HUES6 (cell line): ENCODE data around the gene MEF2A.

Experiments used
- H3K27ac ChIP-seq: 2 replicates; pipeline ENCODE4 v1.7.0; 2013; ENCODE audit warnings: low read depth, mild to moderate bottlenecking, low read length, inconsistent platforms
- H3K27me3 ChIP-seq: 2 replicates; pipeline ENCODE4 v1.6.1; 2013; ENCODE audit warnings: low read length; ENCODE audit not compliant: control insufficient read depth, insufficient read depth
- H3K36me3 ChIP-seq: 2 replicates; pipeline ENCODE4 v1.6.1; 2013; ENCODE audit warnings: low read length; ENCODE audit not compliant: control insufficient read depth, insufficient read depth
- H3K4me1 ChIP-seq: 2 replicates; pipeline ENCODE4 v1.6.1; 2013; ENCODE audit warnings: low read length; ENCODE audit not compliant: control insufficient read depth, insufficient read depth
- H3K4me3 ChIP-seq: 2 replicates; pipeline ENCODE4 v1.5.1; 2013; ENCODE audit warnings: low read depth, low read length
- H3K9ac ChIP-seq: one replicate; pipeline ENCODE4 v1.6.1; 2013; ENCODE audit warnings: mild to moderate bottlenecking, low read length
- H3K9me3 ChIP-seq: 2 replicates; pipeline ENCODE4 v1.6.1; 2013; ENCODE audit warnings: low read depth, low read length; ENCODE audit not compliant: control insufficient read depth, insufficient read depth

MEF2A gene

DNA sequence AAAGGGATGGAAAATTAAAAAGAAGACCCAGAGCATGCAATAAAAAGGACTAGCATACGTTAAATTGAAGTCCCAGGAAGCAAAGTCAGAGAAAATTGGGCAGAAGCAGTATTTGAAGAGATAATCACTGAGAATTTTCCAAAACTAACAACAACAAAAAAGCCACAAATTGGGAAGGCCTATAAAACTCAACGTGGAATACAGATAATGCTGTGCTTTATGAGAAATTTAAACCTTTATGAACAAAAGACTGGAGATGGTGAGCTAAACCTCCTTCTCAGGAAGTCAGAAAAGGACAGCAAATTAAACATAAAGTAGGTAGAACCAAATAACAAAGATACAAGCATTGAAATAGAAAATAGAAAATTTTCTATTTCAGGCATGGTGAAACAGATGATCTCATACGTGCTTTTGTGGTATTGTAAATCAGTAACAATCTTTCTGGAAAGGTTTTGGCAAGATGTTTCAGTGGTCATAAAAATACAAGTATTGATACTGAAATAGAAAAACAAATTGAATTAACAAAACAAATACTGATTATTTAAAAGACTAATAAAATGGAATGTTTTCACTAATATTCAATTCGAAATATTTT, 111.9 kb downstream of the MEF2A start:
- Histone ChIP-seq H3K27me3 (no peaks in the 10 kb centered on the region), H3K9ac (no peak overlapping the region), H3K9me3 (no peaks in the 10 kb centered on the region), H3K36me3 (peaks cover 27% of the 10 kb centered on the region), H3K4me3 (no peak overlapping the region), H3K4me1 (no peaks in the 10 kb centered on the region), H3K27ac (no peak overlapping the region)

DNA sequence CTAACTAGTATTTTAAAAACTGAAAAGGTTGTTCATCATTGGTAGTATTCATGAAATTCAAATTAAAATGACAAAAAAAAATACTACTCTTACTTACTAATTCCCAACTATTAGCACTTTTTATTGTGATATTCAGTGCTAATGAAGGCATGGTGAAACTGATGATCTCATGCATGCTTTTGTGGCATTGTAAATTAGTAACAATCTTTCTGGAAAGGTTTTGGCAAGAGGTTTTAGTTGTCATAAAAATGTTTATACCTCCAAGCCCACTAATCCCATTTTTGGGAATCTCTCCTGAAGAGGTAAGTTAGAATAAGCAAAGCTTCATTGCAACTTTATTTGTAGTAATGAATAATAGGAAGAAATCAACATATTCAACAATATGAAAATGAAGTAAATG, 114.5 kb downstream of the MEF2A start:
- Histone ChIP-seq H3K9ac (no peak overlapping the region), H3K36me3 (peaks cover 15% of the 10 kb centered on the region), H3K4me1 (no peaks in the 10 kb centered on the region), H3K9me3 (no peaks in the 10 kb centered on the region), H3K27me3 (no peaks in the 10 kb centered on the region), H3K27ac (no peak overlapping the region), H3K4me3 (no peak overlapping the region)

DNA sequence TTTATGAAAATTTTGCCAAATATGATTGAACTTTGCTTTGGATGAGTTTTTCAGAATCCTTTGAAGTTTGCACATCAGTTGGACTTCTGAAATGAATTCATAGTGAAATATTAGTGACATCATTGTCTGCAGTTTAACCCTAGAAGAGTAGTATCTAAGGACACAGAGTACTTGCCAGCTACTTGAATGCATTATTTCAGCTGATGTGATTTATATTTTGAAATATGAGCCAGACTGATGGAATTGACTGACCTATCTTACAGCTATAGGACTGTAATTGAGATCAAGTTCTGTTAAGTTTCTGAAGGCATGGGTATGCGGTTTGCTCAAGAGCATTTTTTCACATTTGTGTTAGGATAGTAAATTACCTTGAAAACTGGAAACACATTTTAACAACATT, 116.2 kb downstream of the MEF2A start:
- no peak overlapping the region for H3K27ac ChIP-seq
- no peak overlapping the region for H3K9ac ChIP-seq
- peaks cover 9% of the 10 kb centered on the region; the same call in 1 of the 2 replicates for H3K9me3 ChIP-seq
- H3K27me3 ChIP-seq: no peaks in the 10 kb centered on the region
- peaks cover 9% of the 10 kb centered on the region for H3K36me3 ChIP-seq
- no peaks in the 10 kb centered on the region for H3K4me1 ChIP-seq
- H3K4me3 ChIP-seq: no peak overlapping the region

DNA sequence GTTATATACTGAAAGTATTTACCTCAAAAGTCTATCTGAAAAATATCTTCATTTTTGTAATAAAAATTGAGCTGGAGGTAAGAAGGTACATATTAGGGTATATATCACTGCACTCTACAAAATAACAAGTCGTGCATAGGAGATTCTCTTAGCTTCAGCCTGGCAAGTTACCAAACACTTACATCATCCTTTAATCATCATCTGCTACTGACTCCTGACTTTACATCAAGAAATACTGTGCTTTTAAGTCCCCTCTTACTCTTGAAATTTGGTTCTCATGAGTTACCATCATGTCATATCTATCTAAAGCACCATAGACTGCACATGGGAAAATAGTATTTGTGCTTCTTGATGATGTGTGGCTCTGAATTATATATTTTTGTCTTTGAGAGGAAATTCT, 116.7 kb downstream of the MEF2A start:
- no peak overlapping the region for H3K27ac ChIP-seq
- no peak overlapping the region for H3K9ac ChIP-seq
- peaks cover 9% of the 10 kb centered on the region for H3K36me3 ChIP-seq

DNA sequence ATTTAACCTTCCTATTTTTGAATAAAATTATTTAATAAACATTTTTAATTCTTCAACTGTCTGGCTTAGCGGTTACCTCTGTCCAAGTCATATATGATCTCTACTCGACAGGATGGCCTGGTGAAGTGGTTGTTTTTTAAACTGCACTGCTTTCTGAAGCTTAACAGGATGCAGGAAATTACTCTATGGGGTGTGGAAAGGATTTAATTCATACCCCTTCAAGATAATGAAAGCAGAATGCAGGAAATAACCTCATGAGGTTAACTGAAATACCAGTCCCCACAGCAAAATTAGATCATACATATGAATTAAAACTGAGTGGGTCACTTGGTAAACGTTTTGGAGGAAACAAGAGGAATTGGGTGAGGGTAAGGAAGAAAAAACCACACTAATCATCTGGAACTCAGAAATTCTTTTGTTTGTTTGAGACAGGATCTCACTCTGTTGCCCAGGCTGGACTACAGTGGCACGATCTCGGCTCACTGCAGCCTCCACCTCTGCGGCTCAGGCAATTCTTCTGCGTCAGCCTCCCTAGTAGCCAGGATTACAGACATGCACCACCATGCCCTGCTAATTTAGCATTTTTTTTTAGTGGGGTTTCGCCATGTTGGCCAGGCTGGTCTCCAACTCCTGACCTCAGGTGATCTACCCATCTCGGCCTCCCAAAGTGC, 117.4 kb downstream of the MEF2A start:
- Histone ChIP-seq H3K27ac (no peak overlapping the region), H3K9ac (no peak overlapping the region)

More for the DNA sequence above, 116.7 kb downstream of the MEF2A start:
- H3K4me3 ChIP-seq: no peak overlapping the region
- no peaks in the 10 kb centered on the region for H3K27me3 ChIP-seq
- no peaks in the 10 kb centered on the region for H3K4me1 ChIP-seq
- H3K9me3 ChIP-seq: peaks cover 9% of the 10 kb centered on the region; the same call in 1 of the 2 replicates

DNA sequence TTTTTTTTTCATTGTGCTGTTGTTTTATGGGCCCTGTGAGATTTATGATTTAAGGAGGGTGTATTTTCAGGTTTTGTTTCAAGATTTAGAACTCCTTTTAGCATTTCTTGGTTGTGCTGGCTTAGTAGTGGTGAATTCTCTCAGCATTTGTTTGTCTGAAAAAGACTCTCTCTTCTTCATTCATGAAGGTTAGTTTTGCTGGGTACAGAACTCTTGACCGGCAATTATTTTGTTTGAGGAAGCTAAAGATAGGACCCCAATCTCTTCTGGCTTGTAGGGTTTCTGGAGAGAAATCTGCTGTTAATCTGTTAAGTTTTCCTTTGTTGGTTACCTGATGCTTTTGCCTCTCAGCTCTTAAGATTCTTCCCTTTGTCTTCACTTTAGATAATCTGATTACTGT, 120.5 kb downstream of the MEF2A start:
- Histone ChIP-seq H3K27me3 (no peaks in the 10 kb centered on the region), H3K4me3 (no peak overlapping the region), H3K27ac (no peak overlapping the region), H3K9ac (no peak overlapping the region), H3K36me3 (peaks cover 10% of the 10 kb centered on the region), H3K4me1 (no peaks in the 10 kb centered on the region), H3K9me3 (peaks cover 9% of the 10 kb centered on the region; the same call in 1 of the 2 replicates)

More for the DNA sequence above, 117.4 kb downstream of the MEF2A start:
- H3K4me1 ChIP-seq: no peaks in the 10 kb centered on the region
- peaks cover 9% of the 10 kb centered on the region for H3K36me3 ChIP-seq
- H3K27me3 ChIP-seq: no peaks in the 10 kb centered on the region
- H3K4me3 ChIP-seq: no peak overlapping the region
- H3K9me3 ChIP-seq: peaks cover 9% of the 10 kb centered on the region; the same call in 1 of the 2 replicates

DNA sequence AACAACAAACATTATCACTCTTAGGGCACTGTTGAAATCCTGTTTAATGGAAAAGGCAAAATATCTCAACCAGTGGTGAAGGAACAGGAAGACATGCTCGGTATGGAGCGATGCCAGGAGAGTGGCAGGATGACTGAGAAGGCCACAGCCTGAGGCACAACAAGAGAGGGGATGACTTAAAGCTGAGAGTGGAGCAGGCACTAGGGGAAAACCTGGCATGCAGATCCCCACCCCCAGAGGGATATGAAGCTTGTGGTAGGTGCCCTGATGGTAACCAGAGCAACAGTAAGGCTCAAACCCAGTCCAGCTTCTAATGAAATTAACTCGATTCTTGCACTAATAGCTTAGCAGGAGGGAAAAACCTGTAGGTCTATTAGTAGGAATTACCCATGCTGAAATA, 127.0 kb downstream of the MEF2A start:
- no peak overlapping the region for H3K27ac ChIP-seq
- H3K36me3 ChIP-seq: peaks cover 40% of the 10 kb centered on the region
- H3K9me3 ChIP-seq: no peaks in the 10 kb centered on the region
- H3K9ac ChIP-seq: no peak overlapping the region
- no peaks in the 10 kb centered on the region for H3K27me3 ChIP-seq
- no peak overlapping the region for H3K4me3 ChIP-seq
- H3K4me1 ChIP-seq: no peaks in the 10 kb centered on the region

DNA sequence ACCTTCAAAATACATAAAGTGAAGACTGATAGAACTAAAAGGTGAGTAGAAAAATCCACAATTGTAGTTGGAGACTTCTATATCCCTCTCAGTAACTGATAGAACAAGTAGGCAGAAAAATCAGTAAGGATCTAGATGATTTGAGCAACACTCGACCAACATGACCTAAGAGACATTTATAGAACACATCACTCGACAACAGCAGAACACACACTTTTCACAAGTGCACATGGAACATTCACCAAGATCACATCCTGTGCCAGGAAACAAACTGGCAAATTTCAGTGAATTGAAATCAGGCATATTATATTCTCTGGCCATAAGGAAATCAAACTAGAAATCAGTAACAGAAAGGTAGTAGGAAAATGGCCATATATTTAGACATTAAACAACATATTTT, 130.3 kb downstream of the MEF2A start:
- H3K9me3 ChIP-seq: no peaks in the 10 kb centered on the region
- no peak overlapping the region for H3K9ac ChIP-seq
- H3K4me1 ChIP-seq: no peaks in the 10 kb centered on the region
- no peak overlapping the region for H3K4me3 ChIP-seq
- H3K36me3 ChIP-seq: peaks cover 30% of the 10 kb centered on the region
- H3K27me3 ChIP-seq: no peaks in the 10 kb centered on the region
- H3K27ac ChIP-seq: no peak overlapping the region

DNA sequence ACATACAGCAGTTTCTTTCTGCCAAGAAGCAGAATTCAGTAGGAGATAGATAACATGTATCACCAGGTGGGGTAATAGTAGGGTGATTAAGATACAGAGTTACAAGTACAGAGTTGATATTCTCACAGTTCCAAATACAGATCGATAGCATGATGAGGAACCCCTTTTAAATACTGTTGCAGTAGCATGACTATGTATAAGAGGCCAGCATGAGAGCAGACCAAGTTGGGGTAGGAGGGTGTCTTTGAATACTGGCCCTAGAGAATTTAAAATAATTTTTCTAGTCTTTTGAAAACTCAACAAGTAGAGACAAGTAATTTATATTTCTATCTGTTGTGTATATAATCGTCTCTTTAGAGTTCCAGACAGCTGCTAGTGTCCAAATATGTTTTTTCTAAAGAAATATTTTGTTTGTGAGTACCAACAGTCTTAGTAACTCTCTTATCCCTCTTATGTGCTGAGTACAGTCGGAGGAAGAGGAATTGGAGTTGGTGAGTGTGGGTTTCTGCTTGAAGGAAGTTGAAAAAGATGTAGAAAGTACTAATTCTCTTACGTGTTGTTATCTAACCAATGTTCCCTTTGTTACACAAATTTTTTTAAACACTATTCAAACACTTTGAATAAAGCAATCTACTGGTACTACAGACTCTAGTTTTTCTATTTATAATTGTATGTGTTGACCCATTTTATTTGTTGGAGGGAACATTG, 137.3 kb downstream of the MEF2A start:
- Histone ChIP-seq H3K4me1 (peaks cover 13% of the 10 kb centered on the region), H3K9ac (no peak overlapping the region)

DNA sequence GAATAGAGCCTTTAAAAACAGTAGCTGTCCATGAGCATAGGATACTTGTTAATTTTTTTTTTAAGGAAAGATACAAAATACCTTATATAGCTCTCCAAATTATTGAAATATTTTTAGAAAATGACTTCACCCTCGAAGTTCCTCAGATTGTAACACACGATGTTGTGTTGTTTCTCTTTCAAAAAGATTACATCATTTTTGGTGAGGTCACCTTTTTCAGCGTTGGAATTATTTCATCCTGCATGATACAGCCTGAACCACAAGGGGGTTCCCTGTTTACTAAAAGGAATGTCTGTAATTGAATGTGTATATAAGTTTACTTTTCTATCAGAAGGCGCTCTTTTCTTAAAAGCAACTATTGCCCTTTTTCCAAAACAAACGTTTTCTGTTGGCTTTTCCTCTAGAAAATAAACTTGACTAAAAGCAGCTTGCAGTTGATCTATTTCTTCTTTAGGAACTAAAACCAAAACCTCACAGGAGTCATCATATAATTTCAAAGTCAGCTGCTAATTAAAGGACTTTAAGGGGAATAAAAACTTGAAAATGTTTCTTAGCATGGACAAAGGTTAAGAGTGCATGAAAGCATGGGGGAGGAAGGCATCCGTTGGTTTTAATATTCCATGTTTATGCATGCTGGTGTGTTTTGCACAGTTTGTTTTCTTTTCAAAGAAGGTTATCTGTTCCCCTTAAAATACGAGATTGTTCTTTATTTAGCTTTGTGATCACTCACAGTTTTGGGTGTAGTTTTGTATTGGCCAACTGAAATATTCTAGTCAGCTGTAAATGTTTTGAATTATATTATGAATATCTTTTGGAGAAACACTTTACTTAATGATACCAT, 138.0 kb downstream of the MEF2A start:
- Histone ChIP-seq H3K36me3 (peaks cover 4% of the 10 kb centered on the region; the same call in 1 of the 2 replicates), H3K27me3 (no peaks in the 10 kb centered on the region), H3K9me3 (no peaks in the 10 kb centered on the region), H3K4me1 (peaks cover 13% of the 10 kb centered on the region), H3K9ac (no peak overlapping the region), H3K4me3 (no peak overlapping the region), H3K27ac (0 out of 2 replicates have a peak overlapping the region, but pooled peaks have one; percentile 57)

More for the DNA sequence above, 137.3 kb downstream of the MEF2A start:
- Histone ChIP-seq H3K9me3 (no peaks in the 10 kb centered on the region), H3K27me3 (no peaks in the 10 kb centered on the region), H3K36me3 (peaks cover 4% of the 10 kb centered on the region; the same call in 1 of the 2 replicates), H3K27ac (peak overlapping the region; percentile 57; the same call in 1 of the 2 replicates), H3K4me3 (no peak overlapping the region)
